ENCODE data around the gene CARM1.
"Not testable (repeated sequence)": the region's sequence is repeated elsewhere in the genome, so short reads cannot be mapped to it uniquely, and the experiment has no call there.

The CARM1 gene

GRCh38 chr19:10935371-10936059 lies 64.2 kb downstream of the CARM1 start:
- DNase-seq = no peak

- DNase-seq = peak; percentile 25
Observed at GRCh38 chr19:10936661-10937084, 65.3 kb downstream of the CARM1 start.

- DNase-seq = not testable (repeated sequence)
Observed at GRCh38 chr19:10941649-10942048, 70.3 kb downstream of the CARM1 start.

- DNase-seq = not testable (repeated sequence)
Observed at GRCh38 chr19:10943412-10943811, 72.1 kb downstream of the CARM1 start.

GRCh38 chr19:10945264-10945663 lies 73.9 kb downstream of the CARM1 start:
- DNase-seq = no peak

GRCh38 chr19:10946958-10947657 lies 75.8 kb downstream of the CARM1 start:
- DNase-seq = no peak

GRCh38 chr19:10952809-10953208 lies 81.5 kb downstream of the CARM1 start:
- no peak for DNase-seq

- not testable (repeated sequence) for DNase-seq
Observed at GRCh38 chr19:10959277-10959968, 88.1 kb downstream of the CARM1 start.

GRCh38 chr19:10960314-10961072 lies 89.1 kb downstream of the CARM1 start, which contains the start of gene SMARCA4:
Gene SMARCA4, plus strand, starts transcription at chr19:10961030. Its CDS starts 23,122 bp downstream, at chr19:10984152.
- peak; percentile 96 for DNase-seq

GRCh38 chr19:10961073-10961860 lies 89.9 kb downstream of the CARM1 start:
- no peak for DNase-seq

- DNase-seq = no peak
Observed at GRCh38 chr19:10962863-10963262, 91.5 kb downstream of the CARM1 start.

GRCh38 chr19:10963865-10964264 lies 92.5 kb downstream of the CARM1 start:
- no peak for DNase-seq

GRCh38 chr19:10964903-10965302 lies 93.5 kb downstream of the CARM1 start:
- DNase-seq = no peak

- no peak for DNase-seq
Observed at GRCh38 chr19:10965398-10965797, 94.0 kb downstream of the CARM1 start.

- DNase-seq = no peak
Observed at GRCh38 chr19:10966809-10967208, 95.5 kb downstream of the CARM1 start.

GRCh38 chr19:10968527-10969135 lies 97.3 kb downstream of the CARM1 start:
- no peak for DNase-seq

GRCh38 chr19:10971107-10971726 lies 99.9 kb downstream of the CARM1 start:
- DNase-seq = no peak

Measured in T1000 (cell line).